Endothelial cell of umbilical vein (primary cell): ENCODE results near the gene SP3.

Experiments
- EZH2 ChIP-seq: IDR thresholded peaks from 2 replicates; pipeline ENCODE4 v1.6.1; 2012; ENCODE audit warnings: borderline replicate concordance, low read depth, mild to moderate bottlenecking, moderate library complexity, low read length, inconsistent platforms; ENCODE audit not compliant: severe bottlenecking
- FOS ChIP-seq: IDR thresholded peaks from 2 replicates; pipeline ENCODE4 v1.6.1; 2011; ENCODE audit warnings: mild to moderate bottlenecking, low read length, moderate library complexity, borderline replicate concordance; ENCODE audit not compliant: insufficient read depth
- GATA2 ChIP-seq: IDR thresholded peaks from 2 replicates; pipeline ENCODE4 v1.7.0; 2011; ENCODE audit warnings: low read depth, mild to moderate bottlenecking, moderate library complexity, mixed read lengths, low read length; ENCODE audit not compliant: insufficient read length, insufficient read depth
- MYC ChIP-seq: IDR thresholded peaks from one replicate; pipeline ENCODE4 v1.6.1; 2011; ENCODE audit warnings: mild to moderate bottlenecking, low read depth, low read length
- POLR2A ChIP-seq: IDR thresholded peaks from 2 replicates; pipeline ENCODE4 v1.6.1; 2012; ENCODE audit warnings: low read depth, mild to moderate bottlenecking, control low read depth, low read length
- POLR2AphosphoS5 ChIP-seq: IDR thresholded peaks from 2 replicates; pipeline ENCODE4 v1.6.1; 2012; ENCODE audit warnings: low read depth, mild to moderate bottlenecking, control low read depth, low read length, moderate library complexity; ENCODE audit not compliant: insufficient read depth
- TF ChIP-seq, protein P1 (sequence below), 2 donors: IDR thresholded peaks; 1 replicate in 1 of 2; 2 replicates in 1 of 2; pipeline ENCODE4 v1.5.1; 2011; ENCODE audit warnings: low read length in 2 of 2, mild to moderate bottlenecking in 2 of 2, moderate library complexity in 2 of 2, control low read depth in 1 of 2, inconsistent platforms in 1 of 2, low read depth in 1 of 2; ENCODE audit not compliant: insufficient read depth in 1 of 2; ENCODE audit errors: extremely low read depth in 1 of 2
- TF ChIP-seq, protein P2 (sequence below): IDR thresholded peaks from 2 replicates; pipeline ENCODE4 v1.6.1; 2011; ENCODE audit not compliant: insufficient read depth, insufficient read length

- TF ChIP-seq, protein P1, sequence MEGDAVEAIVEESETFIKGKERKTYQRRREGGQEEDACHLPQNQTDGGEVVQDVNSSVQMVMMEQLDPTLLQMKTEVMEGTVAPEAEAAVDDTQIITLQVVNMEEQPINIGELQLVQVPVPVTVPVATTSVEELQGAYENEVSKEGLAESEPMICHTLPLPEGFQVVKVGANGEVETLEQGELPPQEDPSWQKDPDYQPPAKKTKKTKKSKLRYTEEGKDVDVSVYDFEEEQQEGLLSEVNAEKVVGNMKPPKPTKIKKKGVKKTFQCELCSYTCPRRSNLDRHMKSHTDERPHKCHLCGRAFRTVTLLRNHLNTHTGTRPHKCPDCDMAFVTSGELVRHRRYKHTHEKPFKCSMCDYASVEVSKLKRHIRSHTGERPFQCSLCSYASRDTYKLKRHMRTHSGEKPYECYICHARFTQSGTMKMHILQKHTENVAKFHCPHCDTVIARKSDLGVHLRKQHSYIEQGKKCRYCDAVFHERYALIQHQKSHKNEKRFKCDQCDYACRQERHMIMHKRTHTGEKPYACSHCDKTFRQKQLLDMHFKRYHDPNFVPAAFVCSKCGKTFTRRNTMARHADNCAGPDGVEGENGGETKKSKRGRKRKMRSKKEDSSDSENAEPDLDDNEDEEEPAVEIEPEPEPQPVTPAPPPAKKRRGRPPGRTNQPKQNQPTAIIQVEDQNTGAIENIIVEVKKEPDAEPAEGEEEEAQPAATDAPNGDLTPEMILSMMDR (IDR thresholded peaks at IDR 0.05; ENCODE audit: extremely low read depth in 1 of 2, insufficient read depth in 1 of 2, low read depth in 1 of 2, low read length in 2 of 2) = no peak
- TF ChIP-seq, protein P2, sequence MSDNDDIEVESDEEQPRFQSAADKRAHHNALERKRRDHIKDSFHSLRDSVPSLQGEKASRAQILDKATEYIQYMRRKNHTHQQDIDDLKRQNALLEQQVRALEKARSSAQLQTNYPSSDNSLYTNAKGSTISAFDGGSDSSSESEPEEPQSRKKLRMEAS = no peak
- TF ChIP-seq POLR2AphosphoS5 = no peak
- no peak for TF ChIP-seq POLR2A
- TF ChIP-seq EZH2 = no peak
- no peak for TF ChIP-seq MYC
- no peak for TF ChIP-seq FOS
- TF ChIP-seq GATA2 = no peak
These were observed 40.9 kb downstream of the SP3 start for GRCh38 chr2:173924285-173924684.
